Endothelial cell of hepatic sinusoid (primary cell): ENCODE results near the gene SLFN13.
"Not testable (repeated sequence)": the region's sequence is repeated elsewhere in the genome, so short reads cannot be mapped to it uniquely, and the experiment has no call there.

Experiments used
- in situ Hi-C: cut with HindIII; loops from 2 replicates; pipeline ENCODE4 v1.10.0; 2017; ENCODE audit warnings: low sequenced_read_pairs

The SLFN13 gene, protein sequence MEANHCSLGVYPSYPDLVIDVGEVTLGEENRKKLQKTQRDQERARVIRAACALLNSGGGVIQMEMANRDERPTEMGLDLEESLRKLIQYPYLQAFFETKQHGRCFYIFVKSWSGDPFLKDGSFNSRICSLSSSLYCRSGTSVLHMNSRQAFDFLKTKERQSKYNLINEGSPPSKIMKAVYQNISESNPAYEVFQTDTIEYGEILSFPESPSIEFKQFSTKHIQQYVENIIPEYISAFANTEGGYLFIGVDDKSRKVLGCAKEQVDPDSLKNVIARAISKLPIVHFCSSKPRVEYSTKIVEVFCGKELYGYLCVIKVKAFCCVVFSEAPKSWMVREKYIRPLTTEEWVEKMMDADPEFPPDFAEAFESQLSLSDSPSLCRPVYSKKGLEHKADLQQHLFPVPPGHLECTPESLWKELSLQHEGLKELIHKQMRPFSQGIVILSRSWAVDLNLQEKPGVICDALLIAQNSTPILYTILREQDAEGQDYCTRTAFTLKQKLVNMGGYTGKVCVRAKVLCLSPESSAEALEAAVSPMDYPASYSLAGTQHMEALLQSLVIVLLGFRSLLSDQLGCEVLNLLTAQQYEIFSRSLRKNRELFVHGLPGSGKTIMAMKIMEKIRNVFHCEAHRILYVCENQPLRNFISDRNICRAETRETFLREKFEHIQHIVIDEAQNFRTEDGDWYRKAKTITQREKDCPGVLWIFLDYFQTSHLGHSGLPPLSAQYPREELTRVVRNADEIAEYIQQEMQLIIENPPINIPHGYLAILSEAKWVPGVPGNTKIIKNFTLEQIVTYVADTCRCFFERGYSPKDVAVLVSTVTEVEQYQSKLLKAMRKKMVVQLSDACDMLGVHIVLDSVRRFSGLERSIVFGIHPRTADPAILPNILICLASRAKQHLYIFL

DNA sequence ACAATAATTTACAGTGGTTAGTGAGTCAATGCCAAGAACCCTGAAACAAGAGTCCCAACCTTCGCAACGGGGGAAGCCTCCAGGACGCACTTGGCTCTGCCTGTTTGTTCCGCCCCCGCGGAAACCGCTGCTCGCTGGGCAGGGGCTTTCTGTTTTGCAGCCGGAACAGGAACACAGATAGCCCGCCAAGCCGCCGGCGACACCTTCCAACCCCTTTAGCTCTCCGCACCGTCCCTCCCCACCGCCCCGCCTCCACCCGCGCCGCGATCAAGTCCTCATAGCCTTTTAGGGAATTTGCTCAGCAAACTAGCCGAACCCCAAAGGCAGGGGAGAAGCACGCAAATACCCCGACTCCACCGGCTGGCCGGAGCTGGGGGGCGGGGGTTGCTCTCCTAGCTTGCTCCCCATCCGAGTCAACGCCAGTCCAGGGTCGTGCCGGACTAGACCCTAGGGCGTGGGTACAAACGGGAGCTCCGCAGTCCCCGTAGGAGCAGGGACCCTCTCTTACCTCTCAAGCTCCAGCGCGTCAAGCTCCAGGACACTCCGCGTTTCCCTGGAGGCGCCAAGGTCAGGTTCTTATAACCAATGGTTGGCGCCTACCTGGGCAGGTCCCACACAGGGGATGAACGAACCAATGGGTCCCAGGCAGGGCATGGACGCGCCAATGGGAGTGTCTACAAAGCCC is at the start of gene SLFN13:
TSS of gene SLFN13 (minus strand) at position 553 of the 685 bp plus-strand sequence. CDS start 3,086 bp downstream, outside the sequence.
- in situ Hi-C loops: loop anchor here (5.0 kb wide), 1 partner anchor 136 kb away; no protein-coding TSS in a partner anchor

DNA sequence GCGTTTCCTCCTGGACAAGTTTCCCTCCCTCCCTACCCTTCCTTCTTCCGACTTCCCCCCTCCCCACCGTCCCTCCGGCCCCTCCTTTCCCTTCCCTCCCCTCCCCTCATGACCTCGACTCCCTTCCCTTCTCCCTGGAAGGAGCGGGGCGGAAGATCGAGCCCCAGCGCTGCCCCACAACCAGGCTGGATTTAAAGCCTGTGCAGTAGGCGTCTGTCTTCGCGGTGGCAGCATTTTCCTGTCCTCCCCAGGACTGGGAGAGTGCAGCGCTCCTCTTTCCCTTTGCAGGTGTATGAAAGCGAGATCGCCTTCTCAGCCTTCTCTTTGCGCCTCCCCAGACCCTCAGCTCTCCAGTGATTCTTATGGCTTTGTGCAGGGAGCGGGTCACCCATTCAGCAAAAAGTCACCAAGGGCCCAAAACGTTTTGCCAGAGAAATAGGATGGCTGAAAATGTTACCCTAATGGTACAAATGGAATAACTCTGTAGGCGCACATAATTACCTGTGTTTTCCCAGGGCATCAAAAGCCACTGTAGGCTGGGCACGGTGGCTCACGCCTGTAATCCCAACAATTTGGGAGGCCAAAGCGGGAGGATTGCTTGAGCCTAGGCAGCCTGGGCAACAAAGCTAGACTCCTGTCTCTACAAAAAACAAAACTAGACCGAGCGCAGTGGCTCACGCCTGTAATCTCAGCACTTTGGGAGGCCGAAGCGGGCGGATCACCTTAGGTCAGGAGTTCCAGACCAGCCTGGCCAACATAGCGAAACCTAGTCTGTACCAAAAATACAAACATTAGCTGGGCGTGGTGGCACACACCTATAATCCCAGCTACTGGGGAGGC is 48.1 kb upstream of the SLFN13 start:
- in situ Hi-C loops: no loop called here

DNA sequence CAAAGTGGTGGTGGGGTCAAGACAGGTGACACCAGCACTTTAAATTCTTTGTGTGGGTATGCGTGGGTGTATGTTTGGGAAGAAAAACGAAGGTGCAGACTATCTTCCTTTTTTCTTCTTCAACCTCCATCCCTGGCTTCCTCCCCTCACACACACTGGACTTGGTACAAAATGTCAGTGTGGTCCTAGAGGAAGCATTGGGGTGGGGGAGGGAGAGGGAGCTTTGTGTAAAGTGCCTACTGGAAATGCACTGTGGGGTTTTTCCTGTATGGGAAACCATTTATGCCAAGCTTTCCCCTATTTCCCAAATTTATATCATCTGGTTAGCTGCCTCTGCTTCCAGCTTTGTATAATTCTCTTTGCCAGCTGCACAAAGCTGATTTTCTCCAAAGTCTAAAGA is 44.5 kb upstream of the SLFN13 start:
- in situ Hi-C loops: no loop called here

- in situ Hi-C loops: no loop called here
Measured at GRCh38 chr17:35491417-35491816, 42.9 kb upstream of the SLFN13 start.

DNA sequence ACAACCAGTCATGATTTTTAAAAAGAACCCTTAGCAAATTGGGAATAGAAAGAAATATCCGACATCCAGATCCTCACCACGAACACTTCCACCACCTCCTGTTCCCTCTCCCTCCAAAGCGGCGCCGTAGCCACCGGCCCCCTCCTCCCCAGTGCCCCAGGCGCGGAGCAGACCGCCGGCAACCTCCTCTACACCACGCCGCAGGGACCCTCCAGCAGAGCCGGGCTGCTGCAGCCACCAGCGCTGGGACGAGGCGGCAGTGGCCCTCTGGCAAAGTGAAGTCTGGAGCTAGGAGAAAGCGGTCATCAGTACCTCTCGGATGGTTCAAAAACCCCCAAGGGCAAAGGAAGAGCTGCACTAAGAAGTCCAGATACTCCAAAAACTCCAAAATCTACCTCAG is 41.4 kb upstream of the SLFN13 start:
- in situ Hi-C loops: no loop called here

GRCh38 chr17:35488991-35489390 is 40.4 kb upstream of the SLFN13 start:
- in situ Hi-C loops: no loop called here

DNA sequence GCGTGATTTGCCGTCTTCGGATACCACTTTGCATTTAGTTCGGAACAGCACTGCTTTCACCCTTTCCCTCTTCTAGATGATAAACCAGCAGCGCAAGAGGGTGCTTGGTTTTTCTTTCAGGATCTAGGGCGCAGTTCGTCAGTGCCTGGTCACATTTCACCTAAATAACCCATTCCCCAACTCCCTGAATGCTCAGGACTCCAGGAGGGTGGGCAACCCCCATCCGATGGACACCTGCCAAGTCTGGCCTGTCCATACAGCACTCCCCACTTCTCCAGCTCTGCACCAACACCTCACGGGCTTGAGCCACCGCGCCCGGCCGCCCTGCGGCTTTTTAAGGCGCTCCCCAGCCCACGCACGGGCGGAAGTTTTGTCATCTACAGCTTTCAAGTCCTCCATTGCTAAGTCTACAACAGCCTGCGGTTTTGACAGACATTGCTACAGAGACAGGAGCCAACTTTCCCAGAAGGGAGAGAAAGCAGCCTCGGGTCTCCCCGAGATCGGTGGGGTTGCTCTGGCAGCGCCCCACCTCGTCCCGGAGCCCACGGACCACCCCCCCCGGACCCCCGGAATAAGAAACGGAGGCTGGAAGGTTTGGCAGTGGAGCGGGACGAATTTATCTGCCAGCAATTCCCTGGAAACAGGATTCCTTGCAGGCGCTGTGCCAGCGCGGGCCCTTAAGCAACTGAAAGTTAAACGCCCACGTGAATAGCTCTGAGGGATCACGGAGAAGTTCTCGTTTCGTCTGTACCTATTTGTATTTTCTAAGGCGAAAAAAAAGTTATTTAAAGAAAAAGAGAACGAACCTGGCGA is 38.6 kb upstream of the SLFN13 start:
- in situ Hi-C loops: no loop called here

DNA sequence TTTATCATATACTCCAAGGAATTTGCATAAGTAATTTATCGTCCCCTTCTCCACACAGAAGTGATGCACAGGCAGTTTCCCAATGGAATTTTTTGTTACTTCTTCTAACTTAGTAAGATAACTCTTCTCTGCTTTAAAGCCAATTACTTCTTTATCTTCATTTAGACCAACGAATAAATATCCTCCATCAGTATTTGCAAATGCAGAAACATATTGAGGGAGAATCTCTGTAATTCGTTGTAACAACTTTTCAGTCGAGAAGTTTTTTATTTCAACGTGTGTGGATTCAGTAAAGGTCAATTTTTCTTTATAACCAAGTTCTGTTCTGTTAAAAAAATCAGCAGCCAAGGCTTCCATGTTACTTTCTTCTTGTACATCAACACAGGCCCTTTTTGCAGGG is 30.7 kb upstream of the SLFN13 start:
- in situ Hi-C loops: no loop called here

GRCh38 chr17:35477248-35477647 is 28.7 kb upstream of the SLFN13 start:
- in situ Hi-C loops: no loop called here

- in situ Hi-C loops: no loop called here
Measured at GRCh38 chr17:35476283-35476820, 27.8 kb upstream of the SLFN13 start.

DNA sequence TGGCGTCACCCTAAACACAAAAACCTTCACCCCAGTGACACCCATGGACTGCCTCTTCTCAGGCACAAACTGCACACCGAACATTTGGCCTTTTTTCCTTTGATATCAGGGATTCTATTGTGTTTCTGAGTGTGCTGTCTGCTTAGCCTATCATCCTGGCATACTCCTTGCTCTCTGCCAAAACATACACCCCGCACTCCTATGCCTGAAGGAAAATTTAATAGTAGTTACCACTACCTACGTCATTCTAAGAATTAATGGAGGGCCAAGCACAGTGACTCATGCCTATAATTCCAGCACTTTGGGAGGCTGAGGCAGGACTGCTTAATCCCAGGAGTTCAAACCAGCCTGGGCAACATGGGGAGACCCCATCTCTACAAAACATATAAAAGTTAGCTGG is 19.9 kb upstream of the SLFN13 start:
- in situ Hi-C loops: no loop called here

DNA sequence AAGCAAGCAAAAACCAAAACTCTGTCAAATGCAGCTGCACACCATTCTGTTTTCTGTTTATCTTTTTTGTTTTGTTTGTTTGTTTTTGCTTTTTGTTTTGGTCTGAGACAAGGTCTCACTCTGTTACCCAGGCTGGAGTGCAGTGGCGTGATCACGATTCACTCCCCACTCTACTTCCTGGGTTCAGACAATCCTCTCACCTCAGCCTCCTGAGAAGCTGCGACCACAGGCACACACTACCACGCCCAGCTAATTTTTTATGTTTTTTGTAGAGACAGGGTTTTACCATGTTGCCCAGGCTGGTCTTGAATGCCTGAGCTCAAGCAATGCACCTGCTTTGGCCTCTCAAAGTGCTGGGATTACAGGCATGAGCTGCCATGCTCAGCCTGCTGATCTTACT is 19.3 kb upstream of the SLFN13 start:
- in situ Hi-C loops: no loop called here

GRCh38 chr17:35460354-35460851 is 11.8 kb upstream of the SLFN13 start:
- in situ Hi-C loops: no loop called here

DNA sequence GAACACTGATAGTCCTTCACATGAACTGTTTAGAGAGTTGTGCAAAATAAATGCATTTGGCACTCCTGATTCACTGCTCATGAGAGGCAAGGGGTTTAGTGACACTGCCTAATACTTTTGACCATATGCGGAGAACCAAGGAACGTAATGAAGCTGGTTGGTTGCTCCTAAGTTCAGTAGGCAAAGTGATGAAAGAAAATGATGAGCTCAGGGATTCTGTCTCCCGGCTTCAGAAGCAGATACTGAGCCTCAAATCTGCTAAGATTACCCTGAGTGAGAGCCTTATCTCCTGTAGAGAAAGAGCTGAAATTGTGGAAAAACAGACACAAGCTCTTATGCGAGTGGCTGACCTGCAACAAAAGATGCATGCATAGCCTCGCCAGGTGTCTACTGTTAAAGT is 5.5 kb upstream of the SLFN13 start:
- in situ Hi-C loops: not testable (repeated sequence)

- in situ Hi-C loops: no loop called here
Measured at GRCh38 chr17:35453171-35453570, 4.6 kb upstream of the SLFN13 start.

GRCh38 chr17:35449371-35449931 is 885 bp upstream of the SLFN13 start:
- in situ Hi-C loops: loop anchor here (5.0 kb wide), 1 partner anchor 137 kb away; no protein-coding TSS in a partner anchor

GRCh38 chr17:35448899-35449227 is 297 bp upstream of the SLFN13 start:
- in situ Hi-C loops: loop anchor here (5.0 kb wide), 1 partner anchor 137 kb away; no protein-coding TSS in a partner anchor

GRCh38 chr17:35447499-35447898 is 1.1 kb downstream of the SLFN13 start:
- in situ Hi-C loops: loop anchor here (5.0 kb wide), 1 partner anchor 135 kb away; no protein-coding TSS in a partner anchor

GRCh38 chr17:35438433-35438832 is 10.1 kb downstream of the SLFN13 start:
- in situ Hi-C loops: no loop called here
